K562 (cell line): Measurements from ENCODE around the gene NR5A1.

ENCODE experiments used
- CTCF ChIP-seq, 3 experiments: IDR thresholded peaks in 2 of 3; conservative IDR thresholded peaks in 1 of 3; 2 replicates each; pipeline ENCODE4 v1.5.1; 2011 to 2012; ENCODE audit warnings: low read length in 3 of 3, mild to moderate bottlenecking in 3 of 3, control low read depth in 2 of 3, improper control_type of control experiment in 1 of 3, inconsistent platforms in 1 of 3, low read depth in 1 of 3, mixed read lengths in 1 of 3, moderate library complexity in 1 of 3; ENCODE audit not compliant: insufficient read depth in 2 of 3
- NKRF ChIP-seq: fragments of 450-650 bp; IDR thresholded peaks from 2 replicates; pipeline ENCODE4 v1.6.1; 2016; ENCODE audit warnings: borderline replicate concordance
- OTX1 ChIP-seq: fragments of 450-650 bp; formaldehyde crosslinking; IDR thresholded peaks from 2 replicates; pipeline ENCODE4 v1.4.0; 2022; ENCODE audit warnings: mild to moderate bottlenecking
- RFX5 ChIP-seq: IDR thresholded peaks from 2 replicates; pipeline ENCODE4 v1.6.1; 2011; ENCODE audit warnings: low read depth, mild to moderate bottlenecking, improper control_type of control experiment, low read length
- YY1 ChIP-seq, 3 experiments: IDR thresholded peaks; 2 replicates each; pipeline ENCODE4 v1.6.1; 2011; ENCODE audit warnings: low read length in 2 of 3, mild to moderate bottlenecking in 2 of 3, moderate library complexity in 2 of 3, borderline replicate concordance in 1 of 3, control low read depth in 1 of 3, low read depth in 1 of 3; ENCODE audit not compliant: insufficient read depth in 3 of 3, insufficient replicate concordance in 2 of 3, control insufficient read depth in 1 of 3, insufficient read length in 1 of 3; ENCODE audit errors: extremely low read depth in 1 of 3

- TF ChIP-seq YY1 (IDR thresholded peaks at IDR 0.05; ENCODE audit: borderline replicate concordance in 1 of 3, control insufficient read depth in 1 of 3, extremely low read depth in 1 of 3, insufficient read depth in 3 of 3, insufficient read length in 1 of 3, insufficient replicate concordance in 2 of 3, low read depth in 1 of 3, low read length in 2 of 3) (no peak), OTX1 (CRISPR knock-in tag) (no peak), RFX5 (no peak), CTCF (IDR thresholded peaks at IDR 0.05 in 2 of 3, conservative IDR thresholded peaks at IDR 0.05 in 1 of 3; ENCODE audit: insufficient read depth in 2 of 3, low read depth in 1 of 3, low read length in 3 of 3) (no peak), NKRF (no peak)
Measured at GRCh38 chr9:124448019-124448418, 59.2 kb downstream of the NR5A1 start.
